ENCODE results near the gene FOXP4. TPM values are rescaled to one million over a fixed set of nuclear protein-coding genes. Genes with fewer than 3 reads are reported as not detected.

FOXP4 gene
- total RNA-seq, 1 donor from 2014 or later = 19.5 TPM

- no peaks in the 10 kb centered on the region for H3K4me1 ChIP-seq
- H3K36me3 ChIP-seq = no peaks in the 10 kb centered on the region
- H3K27ac ChIP-seq = no peak overlapping the region
- intact Hi-C loops (cut with DNase I) = no loop called here
- no peaks in the 10 kb centered on the region for H3K27me3 ChIP-seq
- no peak for DNase-seq (ENCODE audit: low spot score in 2 of 2)
- no peak for TF ChIP-seq CTCF (IDR thresholded peaks at IDR 0.05)
- H3K4me3 ChIP-seq = no peak overlapping the region
- no peaks in the 10 kb centered on the region for H3K9me3 ChIP-seq
Measured at GRCh38 chr6:41518118-41518517, 28.1 kb upstream of the FOXP4 start.

GRCh38 chr6:41519305-41519744 is 26.9 kb upstream of the FOXP4 start:
- H3K9me3 ChIP-seq = no peaks in the 10 kb centered on the region

GRCh38 chr6:41519745-41520699 is 26.2 kb upstream of the FOXP4 start:
- Histone ChIP-seq H3K4me1 (no peaks in the 10 kb centered on the region), H3K36me3 (no peaks in the 10 kb centered on the region), H3K27me3 (no peaks in the 10 kb centered on the region), H3K9me3 (no peaks in the 10 kb centered on the region), H3K27ac (no peak overlapping the region), H3K4me3 (no peak overlapping the region)
- intact Hi-C loops (cut with DNase I) = no loop called here
- TF ChIP-seq CTCF (IDR thresholded peaks at IDR 0.05) = no peak
- DNase-seq (ENCODE audit: low spot score in 2 of 2) = no peak

More at GRCh38 chr6:41519305-41519744, 26.9 kb upstream of the FOXP4 start:
- Histone ChIP-seq H3K4me1 (no peaks in the 10 kb centered on the region), H3K27ac (no peak overlapping the region), H3K36me3 (no peaks in the 10 kb centered on the region), H3K4me3 (no peak overlapping the region), H3K27me3 (no peaks in the 10 kb centered on the region)
- no peak for DNase-seq (ENCODE audit: low spot score in 2 of 2)
- intact Hi-C loops (cut with DNase I) = no loop called here
- TF ChIP-seq CTCF (IDR thresholded peaks at IDR 0.05) = no peak

GRCh38 chr6:41522780-41523548 is 23.2 kb upstream of the FOXP4 start:
- intact Hi-C loops (cut with DNase I) = no loop called here
- Histone ChIP-seq H3K27me3 (no peaks in the 10 kb centered on the region), H3K9me3 (no peaks in the 10 kb centered on the region), H3K4me3 (no peak overlapping the region), H3K27ac (no peak overlapping the region), H3K36me3 (no peaks in the 10 kb centered on the region), H3K4me1 (peaks cover 0 to 1% of the 10 kb centered on the region in 2 donors)
- no peak for DNase-seq (ENCODE audit: low spot score in 2 of 2)
- TF ChIP-seq CTCF (IDR thresholded peaks at IDR 0.05) = no peak

- DNase-seq (ENCODE audit: low spot score in 2 of 2) = no peak
- intact Hi-C loops (cut with DNase I) = no loop called here
- no peak overlapping the region for H3K4me3 ChIP-seq
- no peaks in the 10 kb centered on the region for H3K9me3 ChIP-seq
- H3K27me3 ChIP-seq = no peaks in the 10 kb centered on the region
- no peaks in the 10 kb centered on the region for H3K36me3 ChIP-seq
- no peak for TF ChIP-seq CTCF (IDR thresholded peaks at IDR 0.05)
- H3K27ac ChIP-seq = no peak overlapping the region
- peaks cover 0 to 6% of the 10 kb centered on the region in 2 donors for H3K4me1 ChIP-seq
Measured at GRCh38 chr6:41523915-41524633, 22.1 kb upstream of the FOXP4 start.

Data from ascending aorta (tissue), 2 donors.